Measurements from ENCODE around the gene HTR2B. TPM values are rescaled to one million over a fixed set of nuclear protein-coding genes. Genes with fewer than 3 reads are reported as not detected.

Gene HTR2B
- total RNA-seq, 2 experiments from 2014 or later, result not detected

- TF ChIP-seq EZH2phosphoT487 (IDR thresholded peaks at IDR 0.05; ENCODE audit: borderline replicate concordance, low read depth, low read length) (no peak), CTCF (conservative IDR thresholded peaks at IDR 0.05; ENCODE audit: low read length) (peak; percentile 44)
- peaks cover 11% of the 10 kb centered on the region for H3K9me3 ChIP-seq (ENCODE audit: low read length)
- no peak overlapping the region for H3K27ac ChIP-seq (ENCODE audit: low read depth, low read length, poor library complexity, severe bottlenecking)
- POLR2A ChIA-PET, result no interaction called here
- BruUV-seq (replicated peaks), result no TSS peak
- H3K79me2 ChIP-seq (ENCODE audit: insufficient read depth, low read depth, low read length), result peaks cover 7% of the 10 kb centered on the region; the same call in 1 of the 2 replicates
- H3K4me3 ChIP-seq (ENCODE audit: low read depth, low read length, poor library complexity, severe bottlenecking), result no peak overlapping the region
- H2AFZ ChIP-seq (ENCODE audit: low read length), result no peak overlapping the region
- CTCF ChIA-PET (ENCODE audit: unreplicated experiment), result no interaction called here
- peaks cover 82% of the 10 kb centered on the region for H3K36me3 ChIP-seq (ENCODE audit: insufficient read depth, low read length)
- no peaks in the 10 kb centered on the region for H3K9me2 ChIP-seq (ENCODE audit: insufficient read depth, low read length)
- no peak overlapping the region for H3K4me2 ChIP-seq (ENCODE audit: low read length)
- intact Hi-C loops (cut with micrococcal nuclease; ENCODE audit: unreplicated experiment), result loop anchor here (5.0 kb wide), 3 partner anchors 127 to 352 kb away; no protein-coding TSS in a partner anchor
- DNase-seq (ENCODE audit: low spot score), result peak; percentile 20
- H3K4me1 ChIP-seq (ENCODE audit: insufficient read depth, low read length, poor library complexity, severe bottlenecking), result peaks cover 6% of the 10 kb centered on the region
- H4K20me1 ChIP-seq (ENCODE audit: insufficient read depth, low read length), result no peaks in the 10 kb centered on the region
Measured at GRCh38 chr2:231099918-231100317, 24.9 kb downstream of the HTR2B start.

GRCh38 chr2:231094736-231095346 is 30.0 kb downstream of the HTR2B start:
- no peaks in the 10 kb centered on the region for H4K20me1 ChIP-seq (ENCODE audit: insufficient read depth, low read length)
- no peak for DNase-seq (ENCODE audit: low spot score)
- no peaks in the 10 kb centered on the region for H3K4me1 ChIP-seq (ENCODE audit: insufficient read depth, low read length, poor library complexity, severe bottlenecking)
- H3K36me3 ChIP-seq (ENCODE audit: insufficient read depth, low read length), result peaks cover 87% of the 10 kb centered on the region
- CTCF ChIA-PET (ENCODE audit: unreplicated experiment), result no interaction called here
- no peak overlapping the region for H2AFZ ChIP-seq (ENCODE audit: low read length)
- peaks cover 5% of the 10 kb centered on the region for H3K9me3 ChIP-seq (ENCODE audit: low read length)
- no peak overlapping the region for H3K4me2 ChIP-seq (ENCODE audit: low read length)
- intact Hi-C loops (cut with micrococcal nuclease; ENCODE audit: unreplicated experiment), result no loop called here
- no peaks in the 10 kb centered on the region for H3K9me2 ChIP-seq (ENCODE audit: insufficient read depth, low read length)
- no peak overlapping the region for H3K27ac ChIP-seq (ENCODE audit: low read depth, low read length, poor library complexity, severe bottlenecking)
- no TSS peak for BruUV-seq (replicated peaks)
- H3K4me3 ChIP-seq (ENCODE audit: low read depth, low read length, poor library complexity, severe bottlenecking), result no peak overlapping the region
- no peaks in the 10 kb centered on the region for H3K79me2 ChIP-seq (ENCODE audit: insufficient read depth, low read depth, low read length)
- TF ChIP-seq CTCF (conservative IDR thresholded peaks at IDR 0.05; ENCODE audit: low read length), result no peak
- no peak for TF ChIP-seq EZH2phosphoT487 (IDR thresholded peaks at IDR 0.05; ENCODE audit: borderline replicate concordance, low read depth, low read length)
- POLR2A ChIA-PET, result interaction anchor here (0.7 to 0.9 kb wide), 2 partner anchors 17 to 29 kb away, joined by 3 read pairs; no protein-coding TSS in a partner anchor

GRCh38 chr2:231093933-231094332 is 30.9 kb downstream of the HTR2B start:
- intact Hi-C loops (cut with micrococcal nuclease; ENCODE audit: unreplicated experiment), result no loop called here
- no peak for TF ChIP-seq EZH2phosphoT487 (IDR thresholded peaks at IDR 0.05; ENCODE audit: borderline replicate concordance, low read depth, low read length)
- TF ChIP-seq CTCF (conservative IDR thresholded peaks at IDR 0.05; ENCODE audit: low read length), result no peak
- H3K27ac ChIP-seq (ENCODE audit: low read depth, low read length, poor library complexity, severe bottlenecking), result no peak overlapping the region
- H3K9me2 ChIP-seq (ENCODE audit: insufficient read depth, low read length), result no peaks in the 10 kb centered on the region
- H3K4me2 ChIP-seq (ENCODE audit: low read length), result no peak overlapping the region
- CTCF ChIA-PET (ENCODE audit: unreplicated experiment), result no interaction called here
- POLR2A ChIA-PET, result no interaction called here
- DNase-seq (ENCODE audit: low spot score), result no peak
- no peaks in the 10 kb centered on the region for H3K4me1 ChIP-seq (ENCODE audit: insufficient read depth, low read length, poor library complexity, severe bottlenecking)
- H2AFZ ChIP-seq (ENCODE audit: low read length), result no peak overlapping the region
- H3K4me3 ChIP-seq (ENCODE audit: low read depth, low read length, poor library complexity, severe bottlenecking), result no peak overlapping the region
- no peaks in the 10 kb centered on the region for H4K20me1 ChIP-seq (ENCODE audit: insufficient read depth, low read length)
- no peaks in the 10 kb centered on the region for H3K79me2 ChIP-seq (ENCODE audit: insufficient read depth, low read depth, low read length)
- BruUV-seq (replicated peaks), result no TSS peak
- peaks cover 85% of the 10 kb centered on the region for H3K36me3 ChIP-seq (ENCODE audit: insufficient read depth, low read length)
- no peaks in the 10 kb centered on the region for H3K9me3 ChIP-seq (ENCODE audit: low read length)
